ENCODE data around the gene NUP107.

Gene NUP107

GRCh38 chr12:68785358-68785757 lies 98.6 kb downstream of the NUP107 start:
- no peak overlapping the region for H3K9ac ChIP-seq (ENCODE audit: low read length)
- no peaks in the 10 kb centered on the region for H3K27me3 ChIP-seq (ENCODE audit: control insufficient read depth, insufficient read depth, low read length)
- no peak overlapping the region for H3K4me3 ChIP-seq (ENCODE audit: low read length)
- no peaks in the 10 kb centered on the region for H3K4me1 ChIP-seq (ENCODE audit: control insufficient read depth, insufficient read depth, low read length)
- H3K36me3 ChIP-seq (ENCODE audit: control insufficient read depth, insufficient read depth, low read length): no peaks in the 10 kb centered on the region
- H3K27ac ChIP-seq (ENCODE audit: low read depth, low read length): no peak overlapping the region

GRCh38 chr12:68785823-68786222 lies 99.0 kb downstream of the NUP107 start:
- H3K27me3 ChIP-seq (ENCODE audit: control insufficient read depth, insufficient read depth, low read length): no peaks in the 10 kb centered on the region
- H3K27ac ChIP-seq (ENCODE audit: low read depth, low read length): no peak overlapping the region
- H3K4me3 ChIP-seq (ENCODE audit: low read length): no peak overlapping the region
- no peak overlapping the region for H3K9ac ChIP-seq (ENCODE audit: low read length)
- no peaks in the 10 kb centered on the region for H3K4me1 ChIP-seq (ENCODE audit: control insufficient read depth, insufficient read depth, low read length)
- no peaks in the 10 kb centered on the region for H3K36me3 ChIP-seq (ENCODE audit: control insufficient read depth, insufficient read depth, low read length)

- Histone ChIP-seq H3K27ac (ENCODE audit: low read depth, low read length) (no peak overlapping the region), H3K4me3 (ENCODE audit: low read length) (no peak overlapping the region), H3K36me3 (ENCODE audit: control insufficient read depth, insufficient read depth, low read length) (no peaks in the 10 kb centered on the region), H3K27me3 (ENCODE audit: control insufficient read depth, insufficient read depth, low read length) (no peaks in the 10 kb centered on the region), H3K4me1 (ENCODE audit: control insufficient read depth, insufficient read depth, low read length) (no peaks in the 10 kb centered on the region), H3K9ac (ENCODE audit: low read length) (no peak overlapping the region)
Measured at GRCh38 chr12:68786929-68787328, 100.2 kb downstream of the NUP107 start.

- H3K36me3 ChIP-seq (ENCODE audit: control insufficient read depth, insufficient read depth, low read length): no peaks in the 10 kb centered on the region
- H3K9ac ChIP-seq (ENCODE audit: low read length): no peak overlapping the region
- no peak overlapping the region for H3K27ac ChIP-seq (ENCODE audit: low read depth, low read length)
- H3K27me3 ChIP-seq (ENCODE audit: control insufficient read depth, insufficient read depth, low read length): no peaks in the 10 kb centered on the region
- no peak overlapping the region for H3K4me3 ChIP-seq (ENCODE audit: low read length)
- no peaks in the 10 kb centered on the region for H3K4me1 ChIP-seq (ENCODE audit: control insufficient read depth, insufficient read depth, low read length)
Measured at GRCh38 chr12:68788554-68789143, 101.9 kb downstream of the NUP107 start.

GRCh38 chr12:68789144-68789878 lies 102.5 kb downstream of the NUP107 start:
- no peaks in the 10 kb centered on the region for H3K27me3 ChIP-seq (ENCODE audit: control insufficient read depth, insufficient read depth, low read length)
- no peak overlapping the region for H3K9ac ChIP-seq (ENCODE audit: low read length)
- H3K4me1 ChIP-seq (ENCODE audit: control insufficient read depth, insufficient read depth, low read length): no peaks in the 10 kb centered on the region
- H3K4me3 ChIP-seq (ENCODE audit: low read length): no peak overlapping the region
- H3K36me3 ChIP-seq (ENCODE audit: control insufficient read depth, insufficient read depth, low read length): no peaks in the 10 kb centered on the region
- H3K27ac ChIP-seq (ENCODE audit: low read depth, low read length): no peak overlapping the region

GRCh38 chr12:68790081-68790951 lies 103.5 kb downstream of the NUP107 start:
- no peak overlapping the region for H3K9ac ChIP-seq (ENCODE audit: low read length)
- no peak overlapping the region for H3K27ac ChIP-seq (ENCODE audit: low read depth, low read length)
- H3K27me3 ChIP-seq (ENCODE audit: control insufficient read depth, insufficient read depth, low read length): no peaks in the 10 kb centered on the region
- no peaks in the 10 kb centered on the region for H3K36me3 ChIP-seq (ENCODE audit: control insufficient read depth, insufficient read depth, low read length)
- no peaks in the 10 kb centered on the region for H3K4me1 ChIP-seq (ENCODE audit: control insufficient read depth, insufficient read depth, low read length)
- H3K4me3 ChIP-seq (ENCODE audit: low read length): no peak overlapping the region

- no peak overlapping the region for H3K9ac ChIP-seq (ENCODE audit: low read length)
- H3K4me3 ChIP-seq (ENCODE audit: low read length): no peak overlapping the region
- H3K4me1 ChIP-seq (ENCODE audit: control insufficient read depth, insufficient read depth, low read length): no peaks in the 10 kb centered on the region
- H3K27ac ChIP-seq (ENCODE audit: low read depth, low read length): no peak overlapping the region
- no peaks in the 10 kb centered on the region for H3K36me3 ChIP-seq (ENCODE audit: control insufficient read depth, insufficient read depth, low read length)
- H3K27me3 ChIP-seq (ENCODE audit: control insufficient read depth, insufficient read depth, low read length): no peaks in the 10 kb centered on the region
Measured at GRCh38 chr12:68790952-68791234, 104.1 kb downstream of the NUP107 start.

GRCh38 chr12:68791897-68792481 lies 105.2 kb downstream of the NUP107 start:
- H3K4me1 ChIP-seq (ENCODE audit: control insufficient read depth, insufficient read depth, low read length): no peaks in the 10 kb centered on the region
- H3K4me3 ChIP-seq (ENCODE audit: low read length): no peak overlapping the region
- H3K9ac ChIP-seq (ENCODE audit: low read length): no peak overlapping the region
- H3K36me3 ChIP-seq (ENCODE audit: control insufficient read depth, insufficient read depth, low read length): no peaks in the 10 kb centered on the region
- H3K27ac ChIP-seq (ENCODE audit: low read depth, low read length): no peak overlapping the region
- H3K27me3 ChIP-seq (ENCODE audit: control insufficient read depth, insufficient read depth, low read length): no peaks in the 10 kb centered on the region

GRCh38 chr12:68792952-68793351 lies 106.2 kb downstream of the NUP107 start:
- Histone ChIP-seq H3K9ac (ENCODE audit: low read length) (no peak overlapping the region), H3K36me3 (ENCODE audit: control insufficient read depth, insufficient read depth, low read length) (no peaks in the 10 kb centered on the region), H3K4me3 (ENCODE audit: low read length) (no peak overlapping the region), H3K27ac (ENCODE audit: low read depth, low read length) (no peak overlapping the region), H3K4me1 (ENCODE audit: control insufficient read depth, insufficient read depth, low read length) (no peaks in the 10 kb centered on the region), H3K27me3 (ENCODE audit: control insufficient read depth, insufficient read depth, low read length) (no peaks in the 10 kb centered on the region)

- H3K27ac ChIP-seq (ENCODE audit: low read depth, low read length): no peak overlapping the region
- no peaks in the 10 kb centered on the region for H3K27me3 ChIP-seq (ENCODE audit: control insufficient read depth, insufficient read depth, low read length)
- no peaks in the 10 kb centered on the region for H3K4me1 ChIP-seq (ENCODE audit: control insufficient read depth, insufficient read depth, low read length)
- H3K9ac ChIP-seq (ENCODE audit: low read length): no peak overlapping the region
- H3K4me3 ChIP-seq (ENCODE audit: low read length): no peak overlapping the region
- H3K36me3 ChIP-seq (ENCODE audit: control insufficient read depth, insufficient read depth, low read length): no peaks in the 10 kb centered on the region
Measured at GRCh38 chr12:68793436-68793835, 106.7 kb downstream of the NUP107 start.

GRCh38 chr12:68793975-68794652 lies 107.3 kb downstream of the NUP107 start:
- Histone ChIP-seq H3K36me3 (ENCODE audit: control insufficient read depth, insufficient read depth, low read length) (no peaks in the 10 kb centered on the region), H3K9ac (ENCODE audit: low read length) (no peak overlapping the region), H3K4me3 (ENCODE audit: low read length) (no peak overlapping the region), H3K27ac (ENCODE audit: low read depth, low read length) (no peak overlapping the region), H3K27me3 (ENCODE audit: control insufficient read depth, insufficient read depth, low read length) (no peaks in the 10 kb centered on the region), H3K4me1 (ENCODE audit: control insufficient read depth, insufficient read depth, low read length) (no peaks in the 10 kb centered on the region)

GRCh38 chr12:68794653-68795251 lies 108.0 kb downstream of the NUP107 start:
- no peak overlapping the region for H3K27ac ChIP-seq (ENCODE audit: low read depth, low read length)
- no peaks in the 10 kb centered on the region for H3K27me3 ChIP-seq (ENCODE audit: control insufficient read depth, insufficient read depth, low read length)
- no peak overlapping the region for H3K9ac ChIP-seq (ENCODE audit: low read length)
- H3K4me3 ChIP-seq (ENCODE audit: low read length): no peak overlapping the region
- no peaks in the 10 kb centered on the region for H3K4me1 ChIP-seq (ENCODE audit: control insufficient read depth, insufficient read depth, low read length)
- H3K36me3 ChIP-seq (ENCODE audit: control insufficient read depth, insufficient read depth, low read length): no peaks in the 10 kb centered on the region

Data from rectal smooth muscle tissue (tissue), 1 donor.